SK-N-MC (cell line): ENCODE data around the gene DNAJC10.

ENCODE experiments used
- DNase-seq: peaks from one replicate; pipeline ENCODE4 v3.0.0-alpha.2; 2011; ENCODE audit warnings: low read depth, low spot score
- H3K27ac ChIP-seq: fragments of 200-600 bp; sonication (generic); 2 replicates; pipeline ENCODE4 v1.5.1; 2016; ENCODE audit warnings: mixed run types
- H3K36me3 ChIP-seq: fragments of 200-600 bp; sonication (generic); 2 replicates; pipeline ENCODE4 v1.6.1; 2017; ENCODE audit warnings: antibody characterized with exemption, low read length, mixed read lengths; ENCODE audit not compliant: insufficient read depth
- H3K4me3 ChIP-seq: fragments of 200-600 bp; sonication (generic); 2 replicates; pipeline ENCODE4 v1.5.1; 2016
- H3K9ac ChIP-seq: fragments of 200-600 bp; sonication (generic); 2 replicates; pipeline ENCODE4 v1.8.0; 2017; ENCODE audit warnings: mixed run types, mixed read lengths; ENCODE audit not compliant: insufficient read length
- H3K9me3 ChIP-seq: fragments of 200-600 bp; sonication (generic); 2 replicates; pipeline ENCODE4 v1.6.1; 2017; ENCODE audit warnings: low read depth, mild to moderate bottlenecking, antibody characterized with exemption, low read length, moderate library complexity, mixed read lengths
- EZH2 ChIP-seq: fragments of 200-600 bp; sonication (generic); IDR thresholded peaks from one replicate; pipeline ENCODE4 v1.6.1; 2017; ENCODE audit warnings: antibody characterized with exemption
- FOXP2 ChIP-seq: optimal IDR thresholded peaks from 2 replicates; pipeline ENCODE3; 2011; ENCODE audit warnings: mild to moderate bottlenecking, moderate library complexity; ENCODE audit not compliant: insufficient read depth; ENCODE audit errors: extremely low read length, control extremely low read depth
- POLR2AphosphoS5 ChIP-seq: IDR thresholded peaks from 2 replicates; pipeline ENCODE4 v1.6.1; 2012; ENCODE audit warnings: mild to moderate bottlenecking, low read depth, low read length, borderline replicate concordance

The DNAJC10 gene

GRCh38 chr2:182694189-182694588, 21.9 kb upstream of the DNAJC10 start:
- H3K4me3 ChIP-seq = no peak overlapping the region
- H3K27ac ChIP-seq = no peak overlapping the region
- DNase-seq = no peak
- no peaks in the 10 kb centered on the region for H3K36me3 ChIP-seq
- TF ChIP-seq EZH2 = no peak
- TF ChIP-seq POLR2AphosphoS5 = no peak
- no peak for TF ChIP-seq FOXP2
- H3K9ac ChIP-seq = no peak overlapping the region
- H3K9me3 ChIP-seq = no peaks in the 10 kb centered on the region

- no peaks in the 10 kb centered on the region for H3K36me3 ChIP-seq
- TF ChIP-seq POLR2AphosphoS5 (no peak), EZH2 (no peak), FOXP2 (no peak)
- H3K4me3 ChIP-seq = no peak overlapping the region
- no peak overlapping the region for H3K9ac ChIP-seq
- H3K9me3 ChIP-seq = no peaks in the 10 kb centered on the region
- H3K27ac ChIP-seq = no peak overlapping the region
- DNase-seq = no peak
Observed at GRCh38 chr2:182695776-182696175, 20.3 kb upstream of the DNAJC10 start.

GRCh38 chr2:182698671-182699070, 17.4 kb upstream of the DNAJC10 start:
- TF ChIP-seq EZH2 (no peak), POLR2AphosphoS5 (no peak), FOXP2 (no peak)
- DNase-seq = no peak
- H3K4me3 ChIP-seq = no peak overlapping the region
- no peak overlapping the region for H3K9ac ChIP-seq
- H3K27ac ChIP-seq = no peak overlapping the region
- H3K9me3 ChIP-seq = no peaks in the 10 kb centered on the region
- no peaks in the 10 kb centered on the region for H3K36me3 ChIP-seq

GRCh38 chr2:182705761-182706160, 10.3 kb upstream of the DNAJC10 start:
- Histone ChIP-seq H3K9me3 (no peaks in the 10 kb centered on the region), H3K36me3 (no peaks in the 10 kb centered on the region), H3K9ac (no peak overlapping the region), H3K27ac (no peak overlapping the region), H3K4me3 (no peak overlapping the region)
- TF ChIP-seq EZH2 (no peak), FOXP2 (no peak), POLR2AphosphoS5 (no peak)
- no peak for DNase-seq

- DNase-seq = no peak
Observed at GRCh38 chr2:182706751-182707150, 9.3 kb upstream of the DNAJC10 start.

GRCh38 chr2:182713601-182714000, 2.5 kb upstream of the DNAJC10 start:
- Histone ChIP-seq H3K9ac (no peak overlapping the region), H3K9me3 (no peaks in the 10 kb centered on the region), H3K27ac (no peak overlapping the region), H3K4me3 (no peak overlapping the region), H3K36me3 (peaks cover 4% of the 10 kb centered on the region; the same call in 1 of the 2 replicates)
- no peak for TF ChIP-seq FOXP2
- DNase-seq = peak; percentile 39

More at GRCh38 chr2:182706751-182707150, 9.3 kb upstream of the DNAJC10 start:
- no peaks in the 10 kb centered on the region for H3K36me3 ChIP-seq
- H3K27ac ChIP-seq = no peak overlapping the region
- no peak overlapping the region for H3K4me3 ChIP-seq
- no peak overlapping the region for H3K9ac ChIP-seq
- TF ChIP-seq EZH2 = no peak
- no peak for TF ChIP-seq FOXP2
- TF ChIP-seq POLR2AphosphoS5 = no peak
- H3K9me3 ChIP-seq = no peaks in the 10 kb centered on the region

GRCh38 chr2:182715121-182715891, 751 bp upstream of the DNAJC10 start:
- H3K9ac ChIP-seq = peak overlapping the region; percentile 77
- H3K36me3 ChIP-seq = peaks cover 10% of the 10 kb centered on the region
- no peak for DNase-seq
- TF ChIP-seq EZH2 = no peak
- TF ChIP-seq POLR2AphosphoS5 = no peak
- TF ChIP-seq FOXP2 = no peak
- H3K4me3 ChIP-seq = peak overlapping the region; percentile 93
- 0 out of 2 replicates have a peak overlapping the region, but pooled peaks have one; percentile 9 for H3K27ac ChIP-seq
- H3K9me3 ChIP-seq = no peaks in the 10 kb centered on the region

GRCh38 chr2:182716650-182716979, 558 bp downstream of the DNAJC10 start:
- Histone ChIP-seq H3K9ac (peak overlapping the region; percentile 77), H3K36me3 (peaks cover 19% of the 10 kb centered on the region), H3K9me3 (no peaks in the 10 kb centered on the region), H3K27ac (no peak overlapping the region), H3K4me3 (peak overlapping the region; percentile 93)
- no peak for TF ChIP-seq POLR2AphosphoS5
- TF ChIP-seq EZH2 = no peak
- no peak for TF ChIP-seq FOXP2
- DNase-seq = no peak

GRCh38 chr2:182717416-182717815, 1.4 kb downstream of the DNAJC10 start:
- H3K4me3 ChIP-seq = peak overlapping the region; percentile 93
- H3K9me3 ChIP-seq = no peaks in the 10 kb centered on the region
- no peak for DNase-seq
- TF ChIP-seq FOXP2 = no peak
- no peak for TF ChIP-seq POLR2AphosphoS5
- no peak for TF ChIP-seq EZH2
- H3K36me3 ChIP-seq = peaks cover 26% of the 10 kb centered on the region
- no peak overlapping the region; the same call in 1 of the 2 replicates for H3K27ac ChIP-seq
- peak overlapping the region; percentile 77 for H3K9ac ChIP-seq
